Heart right ventricle (tissue), 16 donors: Measurements from ENCODE around the gene KHDC1. TPM values are rescaled to one million over a fixed set of nuclear protein-coding genes. Genes with fewer than 3 reads are reported as not detected.
"Not testable (repeated sequence)": the region's sequence is repeated elsewhere in the genome, so short reads cannot be mapped to it uniquely, and the experiment has no call there.

ENCODE experiments used
- ATAC-seq, 8 donors: fragments of 200-7000 bp; cut with Tn5 transposase; one replicate each; pipeline ENCODE4 v1.9.1; 2020; ENCODE audit warnings: mild to moderate bottlenecking in 8 of 8, moderate library complexity in 8 of 8, moderate number of reproducible peaks in 1 of 8
- DNase-seq, 2 donors: peaks; one replicate each; pipeline ENCODE4 v3.0.0-alpha.2; 2020
- H3K27ac ChIP-seq, 10 donors: fragments of 200-600 bp; sonication (generic) in 2 of 10; one replicate each; pipeline versions ENCODE4 v1.5.0 to v1.8.0; 2020 to 2022; ENCODE audit warnings: mild to moderate bottlenecking in 3 of 10
- H3K27me3 ChIP-seq, 7 donors: fragments of 200-600 bp; one replicate each; pipeline ENCODE4 v1.8.0; 2021 to 2022; ENCODE audit warnings: mild to moderate bottlenecking in 2 of 7
- H3K36me3 ChIP-seq, 9 donors: fragments of 200-600 bp; sonication (generic) in 1 of 9; one replicate each; pipeline versions ENCODE4 v1.5.0 to v1.8.0; 2020 to 2022; ENCODE audit warnings: mild to moderate bottlenecking in 2 of 9
- H3K4me1 ChIP-seq, 9 donors: fragments of 200-600 bp; sonication (generic) in 1 of 9; one replicate each; pipeline versions ENCODE4 v1.5.0 to v1.8.0; 2020 to 2022; ENCODE audit warnings: mild to moderate bottlenecking in 4 of 9
- H3K4me3 ChIP-seq, 10 donors: fragments of 200-600 bp; sonication (generic) in 2 of 10; one replicate each; pipeline versions ENCODE4 v1.5.0 to v1.8.0; 2020 to 2022; ENCODE audit warnings: mild to moderate bottlenecking in 7 of 10, moderate library complexity in 2 of 10
- H3K9me3 ChIP-seq, 11 donors: fragments of 200-600 bp in 10 of 11; sonication (generic) in 2 of 11; one replicate each; pipeline versions ENCODE4 v1.5.0 to v1.8.0; 2013 to 2022; ENCODE audit warnings: mild to moderate bottlenecking in 2 of 11, control low read depth in 1 of 11, moderate library complexity in 1 of 11
- CTCF ChIP-seq, 9 donors: fragments of 200-600 bp; sonication (generic) in 2 of 9; IDR thresholded peaks; one replicate each; pipeline versions ENCODE4 v1.5.0 to v1.8.0; 2021 to 2022; ENCODE audit warnings: antibody characterized with exemption in 9 of 9, mild to moderate bottlenecking in 5 of 9, moderate library complexity in 1 of 9
- WGBS, 2 donors: extraction: QIAGEN DNeasy Blood & Tissue Kit; methylation state at CpG; one replicate each; pipeline ENCODE4 v1.1.7; 2013; ENCODE audit warnings: inconsistent platforms in 1 of 2; 5-methylcytosine and 5-hydroxymethylcytosine counted together
- intact Hi-C, 10 donors: fragments of 100-400 bp; cut with DNase I; formaldehyde crosslinking; loops; one replicate each; pipeline versions ENCODE4 v1.11.1 to v1.14.2; 2022
- polyA plus RNA-seq, 2 donors: library from polyadenylated mRNA; stranded (reverse); fragments of 200-250 nt; gene quantifications; one replicate each; pipeline ENCODE4 v1.2.3, GENCODE V29; 2013
- total RNA-seq, 10 donors: library from RNA; stranded (reverse); fragmentation: NEBNext Ultra II Directional in 3 of 10; extraction: Animal tissue kit (Norgen Biotek cat#: 25700) in 3 of 10; gene quantifications; one replicate each; pipeline versions ENCODE4 v1.2.1 to v1.2.4, GENCODE V29; 2021 to 2023
- donor health status: Arrhythmogenic right ventricular cardiomyopathy.
- donor health status: ischemic (EF 13 %, LVEDD 7.1; RV severe dilation, severe dysfunction).
- donor health status: healthy with polysubstance abuse.
- donor health status: DM: no; HTN: yes; CAD: no.
- donor health status: DM: no; HTN: no; CAD: no.
- donor health status: ischemic (EF 25% LVEDD 6.9; RV normal size, moderate dysfunction).
- donor health status: ischemic (EF 25% LVEDD 5.7; RV mildly dilated, moderate dysfunction).
- donor health status: healthy.
- donor health status: DM: yes; HTN: yes; CAD: no.
- donor health status: Ischemic cardiomyopathy.
- donor health status: ischemic (EF 35%, LVEDD 5.7; RV mildly dilated, moderate dysfunction).
- donor health status: nonischemic (EF 11% LVEDD 7.7; RV severe dilation, severe dysfunction).
- donor health status: DM: yes; HTN: yes; CAD: no.
- donor health status: PGD.
- donor health status: ischemic (EF 29% LVEDD 5.4; RV normal size, mild dysfunction).
- donor health status: nonischemic (EF 23%, LVEDD 6.1; RV moderate dilation, normal function).

Gene KHDC1
- total and polyA plus RNA-seq, 12 donors, result 0.51 to 2.8 (median 1.2) TPM

DNA sequence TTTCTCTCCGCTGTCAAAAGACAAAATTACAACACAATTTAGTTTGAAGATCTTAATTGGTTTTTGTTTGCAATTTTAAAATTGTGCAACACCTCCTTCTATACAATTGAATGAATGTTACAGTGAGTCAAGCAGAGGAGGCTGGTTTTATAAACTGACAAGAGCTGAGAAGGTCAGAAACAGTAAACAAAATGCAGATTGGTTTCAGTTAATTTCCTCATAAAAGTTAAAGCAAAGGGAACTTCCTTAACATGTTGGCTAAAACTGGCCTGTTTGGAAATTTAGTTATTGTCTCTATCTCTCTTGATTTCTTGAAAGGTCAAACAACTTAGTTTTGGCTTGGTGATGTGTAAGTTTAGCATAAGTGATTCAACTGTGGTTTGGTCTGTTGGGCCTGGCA lies 59.9 kb downstream of the KHDC1 start:
- H3K4me3 ChIP-seq, result no peak overlapping the region
- ATAC-seq (no peak), DNase-seq (no peak)
- H3K4me1 ChIP-seq, result no peaks in the 10 kb centered on the region
- no peaks in the 10 kb centered on the region for H3K9me3 ChIP-seq
- intact Hi-C loops, result no loop called here
- 97 to 98% methylated on average over 1 of the region's 1 CpG for WGBS, 2 donors
- TF ChIP-seq CTCF (IDR thresholded peaks at IDR 0.05), result no peak
- H3K27ac ChIP-seq, result no peak overlapping the region
- H3K27me3 ChIP-seq, result peaks cover 0 to 4% (median 0%) of the 10 kb centered on the region in 7 donors
- no peaks in the 10 kb centered on the region for H3K36me3 ChIP-seq

DNA sequence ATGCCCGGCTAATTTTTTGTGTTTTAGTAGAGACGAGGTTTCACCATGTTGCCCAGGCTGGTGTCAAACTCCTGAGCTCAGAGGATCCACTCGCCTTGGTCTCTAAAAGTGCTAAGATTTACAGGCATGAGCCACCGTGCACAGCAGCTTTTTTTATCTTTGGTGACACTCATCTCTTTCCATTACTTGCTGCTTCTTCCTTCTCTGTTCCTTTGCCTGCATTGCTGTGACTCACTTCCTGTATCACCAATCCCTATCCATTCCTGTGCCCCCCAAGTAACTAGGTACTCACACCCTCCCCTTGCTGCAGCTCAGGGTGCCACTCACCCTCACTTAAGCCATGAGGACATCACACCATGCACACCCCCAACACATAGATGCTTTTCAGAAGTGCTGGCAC lies 62.3 kb downstream of the KHDC1 start:
- ATAC-seq, result no peak
- intact Hi-C loops, result no loop called here
- Histone ChIP-seq H3K4me1 (no peaks in the 10 kb centered on the region), H3K27me3 (no peaks in the 10 kb centered on the region), H3K27ac (no peak overlapping the region), H3K4me3 (no peak overlapping the region), H3K36me3 (no peaks in the 10 kb centered on the region), H3K9me3 (no peaks in the 10 kb centered on the region)
- no peak for TF ChIP-seq CTCF (IDR thresholded peaks at IDR 0.05)
- 73 to 76% methylated on average over 4 of the region's 4 CpGs for WGBS, 2 donors
- no peak for DNase-seq

DNA sequence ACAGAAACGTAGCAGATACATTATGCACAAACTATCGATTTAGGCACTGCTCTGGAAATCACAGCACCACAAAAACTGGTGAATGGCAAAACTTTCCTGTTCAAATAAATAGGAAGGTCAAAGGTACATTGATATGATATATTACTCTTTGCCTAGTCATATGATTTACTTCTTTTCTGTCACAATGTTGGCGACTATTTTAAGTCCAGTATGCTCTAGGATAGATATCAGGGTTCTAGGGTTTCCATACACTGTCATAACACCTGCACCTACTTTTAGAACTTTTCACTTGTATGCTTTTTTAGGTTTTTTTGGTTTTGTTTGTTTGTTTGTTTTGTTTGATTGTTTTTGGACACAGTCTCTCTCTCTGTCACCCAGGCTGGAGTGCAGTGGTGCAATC lies 62.7 kb downstream of the KHDC1 start:
- no peaks in the 10 kb centered on the region for H3K9me3 ChIP-seq
- H3K36me3 ChIP-seq, result no peaks in the 10 kb centered on the region
- intact Hi-C loops, result no loop called here
- no peak for ATAC-seq
- H3K4me3 ChIP-seq, result no peak overlapping the region
- DNase-seq, result no peak
- TF ChIP-seq CTCF (IDR thresholded peaks at IDR 0.05), result no peak
- H3K27me3 ChIP-seq, result no peaks in the 10 kb centered on the region
- H3K4me1 ChIP-seq, result no peaks in the 10 kb centered on the region
- 83 to 91% methylated on average over 3 of the region's 3 CpGs for WGBS, 2 donors
- no peak overlapping the region for H3K27ac ChIP-seq

- ATAC-seq (no peak), DNase-seq (no peak)
- Histone ChIP-seq H3K27ac (no peak overlapping the region), H3K27me3 (no peaks in the 10 kb centered on the region), H3K36me3 (no peaks in the 10 kb centered on the region), H3K9me3 (no peaks in the 10 kb centered on the region), H3K4me3 (no peak overlapping the region), H3K4me1 (no peaks in the 10 kb centered on the region)
- 88 to 93% methylated on average over 7 of the region's 7 CpGs for WGBS, 2 donors
- no peak for TF ChIP-seq CTCF (IDR thresholded peaks at IDR 0.05)
- intact Hi-C loops, result no loop called here
Observed at GRCh38 chr6:73194744-73195143, 68.3 kb downstream of the KHDC1 start.

DNA sequence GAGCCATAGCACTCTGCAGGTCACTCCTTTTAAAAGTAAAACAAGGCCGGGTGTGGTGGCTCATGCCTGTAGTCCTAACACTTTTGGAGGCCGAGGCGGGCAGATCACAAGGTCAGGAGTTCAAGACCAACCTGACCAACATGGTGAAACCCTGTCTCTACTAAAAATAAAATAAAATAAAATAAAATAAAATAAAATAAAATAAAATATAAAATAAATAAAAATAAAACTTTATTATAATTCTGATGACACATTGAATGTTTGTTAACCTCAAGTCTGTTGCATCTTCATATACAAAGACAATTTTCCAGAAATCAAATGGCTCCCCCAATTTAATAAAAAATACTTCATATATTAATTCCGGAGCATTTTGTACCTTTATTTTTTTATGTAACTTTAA lies 69.7 kb downstream of the KHDC1 start:
- WGBS, 2 donors, result 93 to 96% methylated on average over 4 of the region's 4 CpGs
- intact Hi-C loops, H3K36me3 ChIP-seq, H3K27ac ChIP-seq, H3K4me1 ChIP-seq, H3K27me3 ChIP-seq, H3K9me3 ChIP-seq, DNase-seq, H3K4me3 ChIP-seq, ATAC-seq: not testable (repeated sequence)

Other genes with a start within 250 kb of the KHDC1 start
- gene KHDC1L, start 37.7 kb downstream of the KHDC1 start, total RNA-seq, result not detected
- not detected for gene KHDC1L, start 37.7 kb downstream of the KHDC1 start, polyA plus RNA-seq
- not detected for gene DPPA5, start 91.1 kb upstream of the KHDC1 start, total RNA-seq
- gene DPPA5, start 91.1 kb upstream of the KHDC1 start, polyA plus RNA-seq, result not detected
- gene KHDC3L, start 99.5 kb upstream of the KHDC1 start, total RNA-seq, result not detected
- not detected for gene KHDC3L, start 99.5 kb upstream of the KHDC1 start, polyA plus RNA-seq
- not detected for gene OOEP, start 106.7 kb upstream of the KHDC1 start, total RNA-seq
- under 1 TPM in 1 of 2 donors, not detected in 1; 0.03 TPM for gene OOEP, start 106.7 kb upstream of the KHDC1 start, polyA plus RNA-seq
- under 1 TPM in 9 of 10 donors, not detected in 1; 0.09 to 0.78 (median 0.26) TPM for gene DDX43, start 131.6 kb upstream of the KHDC1 start, total RNA-seq
- under 1 TPM; 0.12 to 0.37 TPM for gene DDX43, start 131.6 kb upstream of the KHDC1 start, polyA plus RNA-seq
- gene CGAS, start 189.1 kb upstream of the KHDC1 start, total RNA-seq, result 1 to 10 TPM in 7 of 10 donors, under 1 TPM in 3; 0.62 to 4.1 (median 1.1) TPM
- gene CGAS, start 189.1 kb upstream of the KHDC1 start, polyA plus RNA-seq, result 1 to 10 TPM in 1 of 2 donors, under 1 TPM in 1; 0.46 to 1.0 TPM
- gene MTO1, start 198.5 kb upstream of the KHDC1 start, total RNA-seq, result 10 to 100 TPM; 22.0 to 34.2 (median 28.2) TPM
- gene MTO1, start 198.5 kb upstream of the KHDC1 start, polyA plus RNA-seq, result 10 to 100 TPM; 14.4 to 15.7 TPM